PC-3 (cell line): ENCODE data around the gene AGPAT4.

Source experiments
- CTCF ChIP-seq: fragments of 300-600 bp; sonication (generic); conservative IDR thresholded peaks from 2 replicates; pipeline ENCODE4 v1.5.1; 2017; ENCODE audit warnings: antibody characterized with exemption, low read depth, mild to moderate bottlenecking, low read length
- EZH2phosphoT487 ChIP-seq: fragments of 300-600 bp; sonication (generic); IDR thresholded peaks from 2 replicates; pipeline ENCODE4 v1.6.1; 2018; ENCODE audit warnings: mild to moderate bottlenecking, antibody characterized with exemption, low read length, borderline replicate concordance

- no peak for TF ChIP-seq CTCF
- no peak for TF ChIP-seq EZH2phosphoT487
Observed at GRCh38 chr6:161233986-161234661, 39.7 kb downstream of the AGPAT4 start.
